Panc1 (cell line): ENCODE measurements around the gene ANKH. TPM values are rescaled to one million over a fixed set of nuclear protein-coding genes. Genes with fewer than 3 reads are reported as not detected.

ENCODE experiments used
- ATAC-seq: fragments of 200-7000 bp; cut with Tn5 transposase; 2 replicates; pipeline ENCODE4 v1.9.1; 2020; ENCODE audit warnings: mild to moderate bottlenecking, moderate library complexity
- BruUV-seq: library from RNA; stranded (reverse); fragments of 400-500 nt; replicated peaks from 2 replicates; lab custom pipeline; 2021; lab: Mats Ljungman, UMichigan
- CTCF ChIA-PET: fragments of 300-600 bp; sonication (Branson Sonifier 250); formaldehyde crosslinking; loops from one replicate; lab custom pipeline; 2022; ENCODE audit warnings: antibody characterized with exemption; lab: Charles Lee
- POLR2A ChIA-PET: fragments of 300-600 bp; sonication (Branson Sonifier 250); formaldehyde crosslinking; loops from one replicate; lab custom pipeline; 2022; ENCODE audit warnings: antibody characterized with exemption; lab: Charles Lee
- DNase-seq: peaks from one replicate; pipeline ENCODE4 v3.0.0-alpha.2; 2010; ENCODE audit warnings: low read depth, low spot score
- H3K27ac ChIP-seq: 2 replicates; pipeline ENCODE4 v1.5.1; 2011; ENCODE audit warnings: mild to moderate bottlenecking, low read length, inconsistent platforms
- H3K27me3 ChIP-seq: fragments of 200-500 bp; sonication (Bioruptor generic); 2 replicates; pipeline ENCODE4 v1.6.0; 2014; ENCODE audit warnings: low read length, inconsistent platforms; ENCODE audit not compliant: control insufficient read depth, insufficient read depth
- H3K36me3 ChIP-seq: fragments of 200-500 bp; sonication (Bioruptor generic); 2 replicates; pipeline ENCODE4 v1.5.1; 2014; ENCODE audit warnings: inconsistent platforms, mild to moderate bottlenecking, low read length, moderate library complexity; ENCODE audit not compliant: control insufficient read depth, insufficient read depth
- H3K4me1 ChIP-seq: 2 replicates; pipeline ENCODE4 v1.5.1; 2011; ENCODE audit warnings: inconsistent platforms, mild to moderate bottlenecking, low read length, moderate library complexity; ENCODE audit not compliant: control insufficient read depth, insufficient read depth
- H3K4me3 ChIP-seq, 2 experiments: 2 replicates each; pipeline ENCODE4 v1.5.1; 2011 to 2012; ENCODE audit warnings: low read depth in 2 of 2, low read length in 2 of 2, mild to moderate bottlenecking in 2 of 2, inconsistent platforms in 1 of 2, moderate library complexity in 1 of 2
- H3K9me3 ChIP-seq: fragments of 200-500 bp; sonication (Bioruptor generic); 2 replicates; pipeline ENCODE4 v1.5.1; 2014; ENCODE audit warnings: low read depth, mild to moderate bottlenecking, inconsistent platforms, low read length, moderate library complexity; ENCODE audit not compliant: control insufficient read depth, insufficient read depth
- POLR2AphosphoS5 ChIP-seq: IDR thresholded peaks from 2 replicates; pipeline ENCODE4 v1.6.1; 2012; ENCODE audit warnings: mild to moderate bottlenecking, low read depth, low read length, moderate library complexity
- SIN3A ChIP-seq: IDR thresholded peaks from 2 replicates; pipeline ENCODE4 v1.6.1; 2012; ENCODE audit warnings: low read depth, mild to moderate bottlenecking, low read length, moderate library complexity, borderline replicate concordance; ENCODE audit not compliant: insufficient read depth
- TCF7L2 ChIP-seq: IDR thresholded peaks from 2 replicates; pipeline ENCODE4 v1.6.1; 2011; ENCODE audit warnings: mild to moderate bottlenecking, low read depth, low read length, inconsistent platforms
- in situ Hi-C: cut with HindIII; loops from 2 replicates; pipeline ENCODE4 v1.10.0; 2016; ENCODE audit warnings: low sequenced_read_pairs, low pct_unique_long_range_greater_than_20kb
- intact Hi-C: fragments of 100-400 bp; cut with micrococcal nuclease; formaldehyde crosslinking; loops from one replicate; pipeline ENCODE4 v1.10.0; 2022; ENCODE audit not compliant: unreplicated experiment
- total RNA-seq: library from RNA; stranded (reverse); gene quantifications from one replicate; pipeline ENCODE4 v1.2.1, GENCODE V29; 2021; ENCODE audit not compliant: unreplicated experiment
- TF ChIP-seq, protein P1 (sequence below): fragments of 450-650 bp; IDR thresholded peaks from 2 replicates; pipeline ENCODE4 v1.5.1; 2017; ENCODE audit warnings: mild to moderate bottlenecking
- TF ChIP-seq, protein P2 (sequence below), 2 experiments: IDR thresholded peaks; 2 replicates each; pipeline ENCODE4 v1.6.1; 2011 to 2012; ENCODE audit warnings: low read depth in 2 of 2, control low read depth in 1 of 2, low read length in 1 of 2, mild to moderate bottlenecking in 1 of 2, moderate library complexity in 1 of 2; ENCODE audit not compliant: insufficient read depth in 1 of 2

The ANKH gene
- total RNA-seq, 1 experiment from 2014 or later: 11.2 TPM

- peaks cover 27% of the 10 kb centered on the region for H3K27me3 ChIP-seq
- ATAC-seq (no peak), DNase-seq (no peak)
- H3K9me3 ChIP-seq: no peaks in the 10 kb centered on the region
- CTCF ChIA-PET: no interaction called here
- POLR2A ChIA-PET: no interaction called here
- H3K36me3 ChIP-seq: 0 out of 2 replicates have a peak, but pooled peaks cover 2% of the 10 kb centered on the region
- BruUV-seq: no TSS peak
- intact Hi-C loops: loop anchor here (5.0 kb wide), 2 partner anchors 129 to 146 kb away; no protein-coding TSS in a partner anchor
- TF ChIP-seq, protein P1, sequence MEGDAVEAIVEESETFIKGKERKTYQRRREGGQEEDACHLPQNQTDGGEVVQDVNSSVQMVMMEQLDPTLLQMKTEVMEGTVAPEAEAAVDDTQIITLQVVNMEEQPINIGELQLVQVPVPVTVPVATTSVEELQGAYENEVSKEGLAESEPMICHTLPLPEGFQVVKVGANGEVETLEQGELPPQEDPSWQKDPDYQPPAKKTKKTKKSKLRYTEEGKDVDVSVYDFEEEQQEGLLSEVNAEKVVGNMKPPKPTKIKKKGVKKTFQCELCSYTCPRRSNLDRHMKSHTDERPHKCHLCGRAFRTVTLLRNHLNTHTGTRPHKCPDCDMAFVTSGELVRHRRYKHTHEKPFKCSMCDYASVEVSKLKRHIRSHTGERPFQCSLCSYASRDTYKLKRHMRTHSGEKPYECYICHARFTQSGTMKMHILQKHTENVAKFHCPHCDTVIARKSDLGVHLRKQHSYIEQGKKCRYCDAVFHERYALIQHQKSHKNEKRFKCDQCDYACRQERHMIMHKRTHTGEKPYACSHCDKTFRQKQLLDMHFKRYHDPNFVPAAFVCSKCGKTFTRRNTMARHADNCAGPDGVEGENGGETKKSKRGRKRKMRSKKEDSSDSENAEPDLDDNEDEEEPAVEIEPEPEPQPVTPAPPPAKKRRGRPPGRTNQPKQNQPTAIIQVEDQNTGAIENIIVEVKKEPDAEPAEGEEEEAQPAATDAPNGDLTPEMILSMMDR: no peak
- no peak for TF ChIP-seq TCF7L2
- no peak for TF ChIP-seq POLR2AphosphoS5
- no peak for TF ChIP-seq SIN3A
- TF ChIP-seq, protein P2, sequence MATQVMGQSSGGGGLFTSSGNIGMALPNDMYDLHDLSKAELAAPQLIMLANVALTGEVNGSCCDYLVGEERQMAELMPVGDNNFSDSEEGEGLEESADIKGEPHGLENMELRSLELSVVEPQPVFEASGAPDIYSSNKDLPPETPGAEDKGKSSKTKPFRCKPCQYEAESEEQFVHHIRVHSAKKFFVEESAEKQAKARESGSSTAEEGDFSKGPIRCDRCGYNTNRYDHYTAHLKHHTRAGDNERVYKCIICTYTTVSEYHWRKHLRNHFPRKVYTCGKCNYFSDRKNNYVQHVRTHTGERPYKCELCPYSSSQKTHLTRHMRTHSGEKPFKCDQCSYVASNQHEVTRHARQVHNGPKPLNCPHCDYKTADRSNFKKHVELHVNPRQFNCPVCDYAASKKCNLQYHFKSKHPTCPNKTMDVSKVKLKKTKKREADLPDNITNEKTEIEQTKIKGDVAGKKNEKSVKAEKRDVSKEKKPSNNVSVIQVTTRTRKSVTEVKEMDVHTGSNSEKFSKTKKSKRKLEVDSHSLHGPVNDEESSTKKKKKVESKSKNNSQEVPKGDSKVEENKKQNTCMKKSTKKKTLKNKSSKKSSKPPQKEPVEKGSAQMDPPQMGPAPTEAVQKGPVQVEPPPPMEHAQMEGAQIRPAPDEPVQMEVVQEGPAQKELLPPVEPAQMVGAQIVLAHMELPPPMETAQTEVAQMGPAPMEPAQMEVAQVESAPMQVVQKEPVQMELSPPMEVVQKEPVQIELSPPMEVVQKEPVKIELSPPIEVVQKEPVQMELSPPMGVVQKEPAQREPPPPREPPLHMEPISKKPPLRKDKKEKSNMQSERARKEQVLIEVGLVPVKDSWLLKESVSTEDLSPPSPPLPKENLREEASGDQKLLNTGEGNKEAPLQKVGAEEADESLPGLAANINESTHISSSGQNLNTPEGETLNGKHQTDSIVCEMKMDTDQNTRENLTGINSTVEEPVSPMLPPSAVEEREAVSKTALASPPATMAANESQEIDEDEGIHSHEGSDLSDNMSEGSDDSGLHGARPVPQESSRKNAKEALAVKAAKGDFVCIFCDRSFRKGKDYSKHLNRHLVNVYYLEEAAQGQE (IDR thresholded peaks at IDR 0.05; ENCODE audit: insufficient read depth in 1 of 2, low read depth in 2 of 2, low read length in 1 of 2): no peak
- H3K27ac ChIP-seq: no peak overlapping the region
- peaks cover 4% of the 10 kb centered on the region; the same call in 1 of the 2 replicates for H3K4me1 ChIP-seq
- in situ Hi-C loops: no loop called here
- no peak overlapping the region for H3K4me3 ChIP-seq
Measured at GRCh38 chr5:14873093-14873492, 1.5 kb upstream of the ANKH start.

- intact Hi-C loops: loop anchor here (5.0 kb wide), 2 partner anchors 130 to 145 kb away; no protein-coding TSS in a partner anchor
- ChIA-PET CTCF (no interaction called here), POLR2A (no interaction called here)
- H3K4me3 ChIP-seq: peak overlapping the region; percentile 46 to 52
- BruUV-seq: no TSS peak
- peaks cover 4% of the 10 kb centered on the region; the same call in 1 of the 2 replicates for H3K4me1 ChIP-seq
- in situ Hi-C loops: no loop called here
- DNase-seq (no peak), ATAC-seq (peak; percentile 78)
- no peak overlapping the region for H3K27ac ChIP-seq
- H3K9me3 ChIP-seq: no peaks in the 10 kb centered on the region
- H3K27me3 ChIP-seq: peaks cover 27% of the 10 kb centered on the region
- 0 out of 2 replicates have a peak, but pooled peaks cover 2% of the 10 kb centered on the region for H3K36me3 ChIP-seq
- TF ChIP-seq, protein P1: peak; percentile 72
- no peak for TF ChIP-seq SIN3A
Measured at GRCh38 chr5:14872070-14872989, 752 bp upstream of the ANKH start.
